ENCODE measurements around the gene CCDC57. TPM values are rescaled to one million over a fixed set of nuclear protein-coding genes. Genes with fewer than 3 reads are reported as not detected.

CCDC57 gene
- total and polyA plus RNA-seq, 9 of the 15 experiments (the other 6 are each of a cell fraction or from before 2014, with no cell fraction given) = 0.83 to 36.2 (median 13.6) TPM

- TF ChIP-seq ZMIZ1 (IDR thresholded peaks at IDR 0.05; ENCODE audit: low read depth in 2 of 2, low read length in 2 of 2) (0 out of 4 replicates have a peak, but pooled peaks of 1 of the 2 experiments have one; percentile 17), TBP (optimal IDR thresholded peaks at IDR 0.05; ENCODE audit: low read depth, low read length) (peak; percentile 56), ZNF609 (CRISPR knock-in tag; IDR thresholded peaks at IDR 0.05; ENCODE audit: borderline replicate concordance) (no peak), ESRRB (CRISPR knock-in tag; IDR thresholded peaks at IDR 0.05; ENCODE audit: borderline replicate concordance) (no peak), TOE1 (IDR thresholded peaks at IDR 0.05; ENCODE audit: borderline replicate concordance) (0 out of 2 replicates have a peak, but pooled peaks have one; percentile 49), TOE1 (CRISPR knock-in tag; IDR thresholded peaks at IDR 0.05; ENCODE audit: borderline replicate concordance, low read depth) (no peak), SNRNP70 (optimal IDR thresholded peaks at IDR 0.05; ENCODE audit: low read depth, low read length) (no peak), FOXP1 (CRISPR knock-in tag; IDR thresholded peaks at IDR 0.05) (0 out of 2 replicates have a peak, but pooled peaks have one; percentile 20), TCF3 (CRISPR knock-in tag; IDR thresholded peaks at IDR 0.05) (no peak), ZKSCAN8 (CRISPR knock-in tag; IDR thresholded peaks at IDR 0.05) (no peak), SIN3B (IDR thresholded peaks at IDR 0.05; ENCODE audit: low read depth) (no peak), RHOXF2B (CRISPR knock-in tag; conservative IDR thresholded peaks at IDR 0.05) (no peak), ZNF586 (CRISPR knock-in tag; conservative IDR thresholded peaks at IDR 0.05) (no peak), POLR3A (IDR thresholded peaks at IDR 0.05; ENCODE audit: borderline replicate concordance, extremely low read depth, insufficient read depth, insufficient read length) (no peak), FOS (IDR thresholded peaks at IDR 0.05; ENCODE audit: extremely low read depth, insufficient read length) (no peak)
- TF ChIP-seq, protein P1, sequence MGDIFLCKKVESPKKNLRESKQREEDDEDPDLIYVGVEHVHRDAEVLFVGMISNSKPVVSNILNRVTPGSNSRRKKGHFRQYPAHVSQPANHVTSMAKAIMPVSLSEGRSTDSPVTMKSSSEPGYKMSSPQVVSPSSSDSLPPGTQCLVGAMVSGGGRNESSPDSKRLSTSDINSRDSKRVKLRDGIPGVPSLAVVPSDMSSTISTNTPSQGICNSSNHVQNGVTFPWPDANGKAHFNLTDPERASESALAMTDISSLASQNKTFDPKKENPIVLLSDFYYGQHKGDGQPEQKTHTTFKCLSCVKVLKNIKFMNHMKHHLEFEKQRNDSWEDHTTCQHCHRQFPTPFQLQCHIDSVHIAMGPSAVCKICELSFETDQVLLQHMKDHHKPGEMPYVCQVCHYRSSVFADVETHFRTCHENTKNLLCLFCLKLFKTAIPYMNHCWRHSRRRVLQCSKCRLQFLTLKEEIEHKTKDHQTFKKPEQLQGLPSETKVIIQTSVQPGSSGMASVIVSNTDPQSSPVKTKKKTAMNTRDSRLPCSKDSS (IDR thresholded peaks at IDR 0.05; ENCODE audit: low read depth, partially characterized antibody) = no peak
These were observed 26.0 kb upstream of the CCDC57 start (continued) for GRCh38 chr17:82238472-82239201.
